ENCODE data around the gene UBE2U. TPM values are rescaled to one million over a fixed set of nuclear protein-coding genes. Genes with fewer than 3 reads are reported as not detected.
A peak's percentile ranks its signal among the peaks of the same experiment; 100 is the strongest.

UBE2U gene
- not detected for total RNA-seq
- not detected for polyA plus RNA-seq (2013, experiment 1 of 2)
- not detected for polyA plus RNA-seq (2013, experiment 2 of 2)
- long read RNA-seq, experiment 1, result 0 reads
- long read RNA-seq, experiment 2, result 0 reads
- long read RNA-seq, experiment 3, result 0 reads
- long read RNA-seq, experiment 4, result 0 reads

GRCh38 chr1:64203420-64203819, at the start of gene UBE2U:
Gene UBE2U (plus strand): TSS chr1:64203623. CDS start chr1:64204051, 428 bp downstream.
- no peak within 1 kb of the TSS for H3K4me3 ChIP-seq (ENCODE audit: low read length)
- no peaks in the 10 kb centered on the region for H3K4me1 ChIP-seq (ENCODE audit: control insufficient read depth, insufficient read depth, low read length)
- DNase-seq, result peak; percentile 39
- no peaks in the 10 kb centered on the region for H3K9me3 ChIP-seq (ENCODE audit: control insufficient read depth, low read length)
- Mint-ChIP-seq H3K27me3 (ENCODE audit: insufficient read depth) (peaks cover 3% of the 10 kb centered on the region), H3K4me3 (no peak within 1 kb of the TSS), H3K36me3 (ENCODE audit: low read depth) (no peaks in the 10 kb centered on the region), H3K9me3 (peaks cover 10% of the 10 kb centered on the region), H3K4me1 (peaks cover 1% of the 10 kb centered on the region), H3K27ac (no peak within 1 kb of the TSS)
- no peak within 1 kb of the TSS for H3K27ac ChIP-seq (ENCODE audit: low read depth, low read length)
- H3K27me3 ChIP-seq (ENCODE audit: control insufficient read depth, insufficient read depth, low read length, poor library complexity, severe bottlenecking), result no peaks in the 10 kb centered on the region
- TF ChIP-seq CTCF (conservative IDR thresholded peaks at IDR 0.05), result no peak
- no peak within 1 kb of the TSS for H3K9ac ChIP-seq (ENCODE audit: extremely low read depth, low read length, poor library complexity, severe bottlenecking)
- no peaks in the 10 kb centered on the region for H3K36me3 ChIP-seq (ENCODE audit: control insufficient read depth, insufficient read depth, low read length)
- 97% methylated on average over 20 to 23 of the region's 23 CpGs for WGBS, 2 experiments (ENCODE audit: insufficient coverage in 1 of 2, insufficient read length in 1 of 2)

GRCh38 chr1:64155278-64155677, 48.1 kb upstream of the UBE2U start:
- Mint-ChIP-seq H3K9me3 (no peaks in the 10 kb centered on the region), H3K4me3 (no peak overlapping the region), H3K27me3 (ENCODE audit: insufficient read depth) (no peaks in the 10 kb centered on the region), H3K4me1 (peaks cover 9% of the 10 kb centered on the region), H3K36me3 (ENCODE audit: low read depth) (peaks cover 33% of the 10 kb centered on the region), H3K27ac (no peak overlapping the region)
- no peak overlapping the region for H3K9ac ChIP-seq (ENCODE audit: extremely low read depth, low read length, poor library complexity, severe bottlenecking)
- peaks cover 9% of the 10 kb centered on the region for H3K4me1 ChIP-seq (ENCODE audit: control insufficient read depth, insufficient read depth, low read length)
- WGBS, 2 experiments (ENCODE audit: insufficient coverage in 1 of 2, insufficient read length in 1 of 2), result 64% methylated on average over 1 of the region's 1 CpG
- H3K36me3 ChIP-seq (ENCODE audit: control insufficient read depth, insufficient read depth, low read length), result peaks cover 18% of the 10 kb centered on the region
- no peak overlapping the region for H3K4me3 ChIP-seq (ENCODE audit: low read length)
- peak; percentile 45 for TF ChIP-seq CTCF (conservative IDR thresholded peaks at IDR 0.05)
- no peak for DNase-seq
- H3K27me3 ChIP-seq (ENCODE audit: control insufficient read depth, insufficient read depth, low read length, poor library complexity, severe bottlenecking), result no peaks in the 10 kb centered on the region
- no peaks in the 10 kb centered on the region for H3K9me3 ChIP-seq (ENCODE audit: control insufficient read depth, low read length)
- peak overlapping the region; percentile 56 for H3K27ac ChIP-seq (ENCODE audit: low read depth, low read length)

- H3K4me1 Mint-ChIP-seq, result peaks cover 26% of the 10 kb centered on the region
- no peak for TF ChIP-seq CTCF (conservative IDR thresholded peaks at IDR 0.05)
- H3K36me3 ChIP-seq (ENCODE audit: control insufficient read depth, insufficient read depth, low read length), result peaks cover 28% of the 10 kb centered on the region
- no peak overlapping the region for H3K4me3 ChIP-seq (ENCODE audit: low read length)
- peak overlapping the region; percentile 67 for H3K27ac Mint-ChIP-seq
- H3K36me3 Mint-ChIP-seq (ENCODE audit: low read depth), result peaks cover 55% of the 10 kb centered on the region
- no peak overlapping the region for H3K4me3 Mint-ChIP-seq
- H3K9me3 ChIP-seq (ENCODE audit: control insufficient read depth, low read length), result peaks cover under 1% of the 10 kb centered on the region
- WGBS, 2 experiments (ENCODE audit: insufficient coverage in 1 of 2, insufficient read length in 1 of 2), result 100% methylated on average over 1 of the region's 1 CpG; no CpG with 5 or more reads in 1 of the 2 experiments
- no peak for DNase-seq
- H3K9me3 Mint-ChIP-seq, result no peaks in the 10 kb centered on the region
- peaks cover 19% of the 10 kb centered on the region for H3K4me1 ChIP-seq (ENCODE audit: control insufficient read depth, insufficient read depth, low read length)
- H3K27me3 ChIP-seq (ENCODE audit: control insufficient read depth, insufficient read depth, low read length, poor library complexity, severe bottlenecking), result no peaks in the 10 kb centered on the region
- no peak overlapping the region for H3K9ac ChIP-seq (ENCODE audit: extremely low read depth, low read length, poor library complexity, severe bottlenecking)
- H3K27me3 Mint-ChIP-seq (ENCODE audit: insufficient read depth), result no peaks in the 10 kb centered on the region
- H3K27ac ChIP-seq (ENCODE audit: low read depth, low read length), result no peak overlapping the region
Observed at GRCh38 chr1:64161357-64161941, 42.0 kb upstream of the UBE2U start.

Data from endodermal cell (in vitro differentiated cells).